Measurements from ENCODE around the gene PRPF40B.

The PRPF40B gene

DNA sequence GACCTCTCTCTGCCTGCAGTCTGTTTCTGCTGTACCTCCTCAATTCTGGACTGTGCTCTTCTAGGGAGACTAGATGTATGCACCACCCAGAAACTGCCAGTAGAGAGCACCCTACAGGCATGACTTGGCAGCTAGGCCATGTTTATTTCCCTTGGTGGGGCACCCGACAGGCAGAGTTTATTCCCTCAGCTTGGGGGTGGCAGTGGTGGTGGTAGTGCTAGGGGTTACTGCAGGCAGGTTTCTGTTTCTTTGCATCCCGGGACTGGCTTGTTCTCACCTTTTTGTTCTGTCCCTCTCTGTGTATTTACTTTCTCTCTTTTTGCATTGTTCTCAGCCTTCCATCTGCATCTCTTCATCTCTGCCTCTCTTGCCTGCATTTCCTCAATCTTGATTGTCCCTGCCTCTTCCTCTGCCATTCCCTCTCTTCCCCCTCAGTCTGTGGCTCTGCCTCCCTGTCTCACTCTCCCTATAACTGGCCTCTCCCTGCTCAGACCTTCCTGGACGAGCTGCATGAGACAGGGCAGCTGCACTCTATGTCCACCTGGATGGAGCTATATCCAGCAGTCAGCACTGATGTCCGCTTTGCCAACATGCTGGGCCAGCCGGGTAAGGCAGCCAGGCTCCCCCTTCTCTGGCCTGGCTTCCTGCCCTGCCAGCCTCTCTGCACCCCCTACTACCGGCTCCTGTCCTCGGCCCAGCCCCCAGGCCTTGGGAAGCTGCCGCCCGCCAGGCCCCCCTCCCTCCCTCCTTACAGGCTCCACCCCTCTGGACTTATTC is 13.8 kb downstream of the PRPF40B start:
- DNase-seq: peak; percentile 36

DNA sequence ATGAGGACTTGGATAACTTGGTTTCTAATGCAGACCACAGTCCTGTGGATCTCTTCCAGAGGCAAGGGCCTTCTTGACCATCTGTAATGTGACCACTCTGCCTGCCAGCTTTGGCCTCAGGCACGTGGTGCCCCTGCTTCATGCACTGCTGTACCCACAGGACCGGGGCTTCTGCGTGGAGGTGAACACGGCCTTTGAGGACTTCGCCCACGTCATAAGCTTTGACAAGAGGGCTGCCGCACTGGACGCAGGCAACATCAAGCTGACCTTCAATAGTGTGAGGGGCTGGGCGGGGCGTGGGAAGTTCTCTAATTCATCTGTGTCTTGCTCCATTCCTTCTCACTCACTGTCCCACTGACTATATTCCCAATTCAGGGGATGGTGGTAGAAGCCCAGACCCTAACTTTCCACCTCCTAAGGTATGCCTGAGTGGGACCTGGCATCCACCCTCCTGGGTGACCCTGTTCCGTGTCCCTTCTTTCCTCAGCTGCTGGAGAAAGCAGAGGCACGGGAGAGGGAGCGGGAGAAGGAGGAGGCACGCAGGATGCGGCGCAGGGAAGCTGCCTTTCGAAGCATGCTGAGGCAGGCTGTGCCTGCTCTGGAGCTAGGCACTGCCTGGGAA is 18.5 kb downstream of the PRPF40B start:
- DNase-seq: no peak

DNA sequence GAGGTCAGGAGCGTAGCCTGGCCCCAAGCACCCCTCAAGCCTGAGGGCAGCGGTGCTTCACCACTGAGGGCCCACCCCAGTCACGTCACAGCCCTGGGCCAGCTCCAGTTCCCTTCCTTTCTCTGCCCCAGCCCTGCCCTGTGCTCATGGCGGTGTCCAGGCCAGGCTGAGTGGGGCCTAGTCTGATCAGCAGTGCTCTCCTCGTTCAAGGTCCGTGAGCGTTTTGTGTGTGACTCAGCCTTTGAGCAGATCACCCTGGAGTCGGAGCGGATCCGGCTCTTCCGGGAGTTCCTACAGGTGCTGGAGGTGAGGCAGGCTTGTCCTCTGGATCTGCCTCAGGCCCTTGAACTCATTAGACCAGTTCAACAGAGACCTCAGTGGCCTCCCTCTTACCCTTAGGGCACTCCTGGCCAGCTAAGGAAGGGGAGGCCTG is 19.0 kb downstream of the PRPF40B start:
- no peak for DNase-seq

DNA sequence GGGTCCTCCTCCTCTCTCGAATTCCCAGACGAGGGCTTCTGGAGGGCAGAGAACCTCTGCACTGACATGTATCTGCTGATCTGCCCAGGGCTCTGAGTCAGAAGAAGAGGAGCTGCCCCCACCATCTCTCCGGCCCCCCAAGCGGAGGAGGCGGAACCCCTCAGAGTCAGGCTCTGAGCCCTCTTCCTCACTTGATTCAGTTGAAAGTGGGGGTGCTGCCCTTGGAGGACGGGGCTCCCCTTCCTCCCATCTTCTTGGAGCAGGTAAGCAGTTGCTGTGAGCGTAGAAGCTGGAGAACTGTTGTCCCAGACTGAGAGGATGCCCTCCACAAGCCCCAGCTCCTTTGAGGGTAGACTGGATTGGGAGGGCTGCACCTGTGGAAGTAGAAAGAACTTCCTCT is 19.8 kb downstream of the PRPF40B start:
- DNase-seq: no peak

DNA sequence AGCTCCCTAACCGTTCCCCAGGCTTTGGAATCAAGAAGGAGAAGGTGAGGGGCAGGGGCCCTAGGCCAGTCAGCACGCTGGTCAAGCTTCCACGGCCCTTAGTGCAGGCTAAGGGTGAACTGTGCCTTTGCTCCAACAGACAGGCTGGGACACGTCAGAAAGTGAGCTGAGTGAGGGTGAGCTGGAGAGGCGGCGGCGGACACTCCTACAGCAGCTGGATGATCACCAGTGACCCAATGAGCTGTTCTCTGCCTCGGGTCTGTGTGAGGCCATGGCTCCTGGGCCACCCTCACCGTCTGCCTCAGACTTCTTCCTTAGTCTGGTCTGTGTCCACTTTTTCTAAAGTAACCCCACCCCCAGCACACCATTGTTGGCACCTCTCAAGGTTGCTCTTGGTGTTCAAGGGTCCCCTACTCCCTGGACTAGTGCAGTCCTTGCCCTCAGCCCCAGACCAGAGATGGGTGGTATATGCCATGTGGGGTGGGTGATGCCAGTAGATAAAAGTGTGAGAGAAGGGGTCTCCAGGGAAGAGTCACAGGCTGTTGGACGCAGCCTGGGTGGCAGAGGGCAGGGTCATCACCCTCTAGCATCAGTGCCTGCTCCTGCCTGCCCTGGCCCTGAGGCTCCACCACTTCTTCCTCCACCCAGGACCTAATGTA is 20.7 kb downstream of the PRPF40B start:
- no peak for DNase-seq

DNA sequence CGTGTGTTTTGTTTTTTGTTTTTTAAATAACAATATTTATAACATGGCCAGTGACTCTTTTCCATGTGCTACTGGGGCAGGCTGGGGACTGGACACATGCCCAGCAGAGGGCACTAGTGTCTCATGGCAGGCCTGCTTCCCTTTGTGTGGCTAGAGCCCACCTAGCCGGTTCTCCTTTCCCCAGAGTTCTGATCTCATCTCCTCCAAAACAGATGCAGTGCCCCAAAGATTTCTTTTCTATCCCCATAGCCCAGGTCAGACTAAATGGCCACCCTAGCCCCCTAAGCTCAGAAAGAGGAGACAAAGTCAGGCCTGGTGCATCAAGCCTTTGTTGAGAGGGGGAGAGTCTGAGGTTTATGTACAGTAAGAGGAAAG is 21.2 kb downstream of the PRPF40B start:
- peak; percentile 79 for DNase-seq

DNA sequence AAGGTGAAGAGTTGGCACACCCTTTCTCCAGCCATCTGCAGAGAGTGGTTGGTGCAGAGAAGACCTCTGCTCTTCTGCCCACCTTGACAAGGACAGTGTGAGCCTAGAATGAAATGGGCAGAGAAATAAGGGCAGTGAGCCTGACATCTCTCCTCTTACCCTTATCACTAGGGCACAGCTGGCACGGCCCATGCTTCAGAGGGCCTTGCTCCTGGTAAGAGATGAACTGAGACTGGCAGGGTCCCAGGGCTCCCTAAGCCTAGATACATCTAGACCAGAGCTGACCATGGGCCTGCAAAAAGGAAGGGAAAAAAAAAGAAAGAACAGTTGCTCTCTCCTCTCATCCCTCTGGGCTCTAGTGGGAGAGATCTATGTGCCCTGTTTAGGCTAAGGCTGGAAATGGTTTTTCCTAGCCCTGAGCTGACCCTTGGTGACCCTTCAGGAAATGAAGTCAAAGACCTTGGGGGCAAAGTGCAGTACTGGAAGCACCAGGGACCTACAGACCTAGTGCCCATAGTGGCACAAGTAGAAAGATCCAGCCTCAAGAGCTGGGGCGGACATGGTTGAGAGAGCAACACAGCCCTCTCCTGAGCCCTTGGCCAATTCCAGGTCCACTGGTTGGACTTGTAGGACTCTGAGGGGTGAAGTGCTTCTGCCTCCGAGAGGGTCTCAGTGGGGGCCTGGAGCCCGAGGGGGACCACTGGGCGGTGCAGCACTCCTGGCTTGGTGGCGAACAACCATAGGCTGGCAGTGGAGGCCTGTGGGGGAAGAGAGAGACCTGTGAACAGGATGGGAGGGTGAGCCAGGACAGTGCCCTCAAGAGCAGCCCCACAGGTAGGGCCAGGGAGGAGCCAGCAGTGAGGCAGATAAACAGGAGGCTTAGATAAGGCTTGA is 22.0 kb downstream of the PRPF40B start:
- DNase-seq: no peak

DNA sequence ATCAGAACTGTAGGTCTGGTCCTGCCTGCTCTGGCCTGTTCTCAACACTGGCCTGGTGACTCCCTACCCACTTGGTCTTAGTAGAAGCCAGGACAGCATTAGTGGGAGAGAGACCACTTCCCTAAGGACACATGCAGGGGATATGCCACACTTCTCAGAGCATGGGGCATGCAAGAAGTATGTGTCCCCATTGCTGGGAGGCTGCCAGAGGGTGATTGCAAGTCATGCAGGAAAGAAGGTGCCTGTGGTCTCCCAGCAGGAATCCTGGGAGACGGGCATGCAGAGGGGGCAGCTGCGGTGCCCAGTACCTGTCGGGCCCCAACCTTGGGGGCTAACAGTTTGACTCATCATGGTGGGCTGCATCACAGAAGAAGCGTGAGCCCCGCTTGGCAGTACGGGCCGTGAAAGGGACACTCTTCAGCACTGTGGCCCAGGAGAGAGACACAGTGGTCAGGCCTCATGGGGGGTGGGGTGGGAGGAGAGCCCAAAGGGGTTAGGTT is 23.0 kb downstream of the PRPF40B start:
- DNase-seq: no peak

DNA sequence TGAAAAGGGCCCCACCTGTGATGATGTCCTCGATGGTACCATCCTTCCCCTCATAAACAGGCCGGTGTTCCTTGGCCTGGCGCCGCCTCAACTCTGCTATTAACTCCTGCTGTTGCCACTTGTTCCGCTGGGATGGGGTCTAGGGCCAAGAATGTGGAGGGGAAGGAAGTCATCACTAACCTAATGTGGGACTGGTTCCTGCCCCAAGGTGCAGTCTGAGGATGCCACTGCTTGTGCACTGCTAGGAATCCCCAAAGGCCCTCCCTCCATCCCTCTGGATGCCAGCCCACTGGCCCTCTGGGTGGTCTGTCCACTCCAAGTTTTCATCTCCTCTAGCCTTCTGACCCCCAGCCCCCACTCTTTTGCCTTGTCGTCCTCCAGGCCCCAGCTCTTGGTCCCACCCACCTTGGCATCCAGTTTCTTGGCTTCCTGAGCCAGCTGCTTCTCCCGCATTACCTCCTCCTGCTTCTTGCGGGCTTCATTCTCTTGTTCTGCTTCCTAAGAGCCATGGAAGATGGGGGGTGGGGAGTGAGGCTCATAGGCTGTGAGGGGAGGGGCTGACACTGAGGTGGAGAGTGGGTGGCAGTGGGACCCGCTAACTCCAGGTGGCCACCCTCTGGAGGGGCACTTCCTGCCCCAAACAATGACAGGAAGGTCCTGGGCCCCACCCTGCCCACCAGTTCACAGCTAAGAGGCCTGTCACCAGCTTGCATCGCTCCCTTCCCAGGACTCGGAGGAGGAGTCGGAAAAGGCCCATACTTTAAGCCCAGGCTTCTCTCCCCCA is 23.7 kb downstream of the PRPF40B start:
- no peak for DNase-seq

DNA sequence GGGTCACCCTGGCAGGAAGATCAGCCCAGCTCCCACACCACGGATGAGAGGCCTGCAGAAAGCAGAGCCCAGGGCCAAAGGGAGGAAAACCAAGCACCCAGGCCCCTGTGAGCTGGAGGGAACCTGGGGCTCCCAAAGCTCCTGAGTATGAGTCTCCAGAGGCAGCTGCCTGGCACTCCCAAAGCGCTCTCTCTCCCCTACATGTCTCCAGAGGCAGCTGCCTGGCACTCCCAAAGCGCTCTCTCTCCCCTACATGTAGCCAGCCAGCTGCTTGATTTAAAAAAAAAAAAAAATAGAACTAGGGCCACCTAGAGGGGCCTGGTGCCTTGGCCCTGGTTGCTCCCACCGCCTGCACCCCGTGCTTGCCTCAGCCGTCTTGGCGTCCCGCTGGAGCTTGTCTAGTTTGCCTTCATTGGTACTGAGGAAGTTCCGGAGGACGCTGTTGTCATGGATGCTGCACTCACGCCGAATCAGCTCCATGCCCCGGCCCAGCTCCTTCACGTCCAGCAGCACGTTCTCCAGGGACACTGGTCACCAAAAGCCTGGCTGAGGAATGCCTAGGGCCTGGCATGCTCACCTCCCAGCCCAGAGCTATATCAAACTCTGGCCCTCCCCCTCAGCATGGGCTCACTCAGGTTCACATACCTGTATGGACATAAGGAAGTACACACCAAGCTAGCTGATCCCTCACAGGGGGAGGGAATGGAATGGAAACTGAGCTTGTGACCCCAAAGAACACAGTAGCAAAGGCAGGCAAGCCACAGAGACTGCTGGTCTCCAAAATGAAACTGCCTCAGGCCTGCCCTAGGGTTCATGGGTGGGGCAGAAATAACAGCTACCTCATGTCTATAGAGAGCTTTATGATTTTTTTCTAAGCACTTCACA is 24.7 kb downstream of the PRPF40B start:
- DNase-seq: no peak

DNA sequence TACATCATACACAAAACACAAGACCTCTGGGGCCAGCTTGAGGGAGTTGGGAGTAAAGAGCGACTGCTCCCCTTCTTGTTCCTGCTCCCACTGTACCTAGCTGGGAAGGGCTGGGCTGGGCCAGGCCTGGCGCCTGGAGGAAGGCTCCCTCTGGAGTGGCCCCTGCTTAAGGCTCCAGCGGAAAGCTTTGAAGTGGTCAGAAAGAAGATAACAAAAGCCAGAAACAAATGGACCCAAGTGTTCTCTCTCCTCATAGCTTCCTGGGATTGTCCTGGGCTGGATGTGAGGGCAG is 25.3 kb downstream of the PRPF40B start:
- DNase-seq: no peak

DNA sequence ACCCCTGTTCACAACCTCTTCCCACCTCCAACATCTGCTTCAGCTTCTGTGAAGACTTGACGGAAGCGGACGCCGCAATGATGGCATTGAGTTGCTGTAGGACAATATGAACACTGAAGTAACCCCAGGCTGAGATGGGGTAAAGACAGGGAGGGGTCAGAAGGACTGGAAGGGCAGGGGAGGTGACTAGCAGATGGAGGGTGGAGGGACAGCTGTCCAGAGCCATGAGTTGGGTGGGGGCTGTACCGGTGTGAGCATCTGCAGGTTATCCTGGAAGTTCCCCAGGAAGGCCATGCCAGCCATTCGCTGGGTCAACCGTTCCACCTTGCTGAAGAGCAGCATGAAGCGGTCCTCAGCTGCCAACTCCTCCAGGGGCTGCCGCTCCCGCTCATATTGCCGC is 26.1 kb downstream of the PRPF40B start:
- DNase-seq: no peak

DNA sequence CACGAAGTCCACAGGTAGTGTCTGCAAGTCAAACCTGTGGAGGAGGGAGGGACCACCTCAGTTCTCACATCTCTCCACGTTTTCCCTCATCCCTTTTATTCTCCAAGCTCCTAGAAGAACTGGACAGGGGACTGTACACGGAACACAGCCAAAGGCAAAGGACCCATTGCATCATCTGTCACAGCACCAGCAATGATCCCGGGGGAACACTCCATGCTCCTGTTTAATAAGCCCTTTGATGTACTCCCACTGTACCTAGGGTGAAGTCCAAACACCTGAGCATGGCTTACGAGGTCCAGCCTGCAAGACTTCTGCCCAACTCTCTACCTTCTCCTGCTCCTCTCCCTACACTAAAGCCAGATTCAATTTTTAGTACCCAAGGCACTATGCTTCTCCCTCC is 26.5 kb downstream of the PRPF40B start:
- DNase-seq: no peak

DNA sequence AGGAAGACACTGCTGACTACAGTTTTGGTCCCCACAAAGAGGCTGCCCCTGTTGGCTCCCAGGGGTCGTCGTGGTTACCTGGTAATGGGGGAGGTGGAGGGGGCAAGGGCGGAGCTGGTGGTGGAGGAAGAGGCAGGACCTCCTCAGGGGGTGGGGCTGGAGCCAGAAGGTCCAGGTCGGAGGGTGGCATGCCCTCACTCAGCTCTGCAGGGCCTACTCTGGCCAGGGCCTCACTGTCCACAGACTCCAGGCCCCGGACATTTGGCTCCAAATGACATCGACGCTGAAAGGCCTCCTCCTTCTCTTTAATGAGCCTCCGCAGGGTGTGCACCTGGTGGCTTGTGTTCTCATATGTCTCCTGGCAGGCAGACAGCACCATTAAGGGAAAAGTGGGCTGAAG is 28.5 kb downstream of the PRPF40B start:
- DNase-seq: no peak

DNA sequence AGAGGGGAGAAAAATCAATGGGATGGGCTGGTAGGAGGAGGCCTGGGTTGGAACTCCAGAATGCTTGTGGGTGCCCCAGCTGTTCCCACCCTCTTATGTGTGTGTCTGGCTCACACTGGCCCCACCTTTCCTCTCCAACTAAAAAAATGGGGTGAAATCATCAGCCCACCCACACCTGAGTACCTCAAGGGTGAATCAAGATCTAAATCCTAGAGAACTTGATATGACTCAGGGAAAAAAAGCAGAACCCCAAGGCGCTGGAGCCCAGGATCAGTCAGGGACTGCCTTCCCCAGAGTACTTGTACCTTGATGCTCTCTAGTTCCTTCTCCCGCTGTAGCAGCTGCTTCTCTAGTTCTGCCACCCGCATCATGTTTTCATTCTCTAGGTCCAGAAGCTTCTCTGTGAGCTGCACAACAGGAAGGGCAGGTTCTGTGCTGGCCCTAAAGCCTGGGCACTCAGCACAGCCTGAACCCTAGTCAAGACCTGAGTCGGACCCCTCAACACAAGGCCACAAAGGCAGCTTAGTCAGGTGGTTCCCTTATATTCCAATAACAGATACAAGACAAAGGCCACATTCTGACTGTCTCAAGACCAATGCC is 29.7 kb downstream of the PRPF40B start:
- no peak for DNase-seq

DNA sequence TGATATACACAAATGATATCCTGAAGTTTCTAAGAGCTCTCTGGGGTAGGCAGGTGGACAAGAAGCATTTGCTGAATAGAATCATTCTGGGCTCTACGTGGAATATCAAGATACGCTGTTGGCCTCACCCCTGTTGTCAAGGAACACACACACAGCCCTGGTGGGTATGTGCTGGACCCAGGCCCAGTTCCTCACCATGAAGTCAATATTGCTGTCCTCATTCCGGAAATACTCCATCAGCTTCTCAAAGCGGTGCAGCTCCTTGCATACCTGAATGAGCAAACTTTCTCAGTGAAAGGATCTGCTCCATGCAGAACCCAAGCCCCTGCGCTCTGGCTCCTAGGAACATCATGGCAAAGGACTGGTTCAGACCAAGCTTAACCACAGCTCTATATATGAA is 31.4 kb downstream of the PRPF40B start:
- no peak for DNase-seq

DNA sequence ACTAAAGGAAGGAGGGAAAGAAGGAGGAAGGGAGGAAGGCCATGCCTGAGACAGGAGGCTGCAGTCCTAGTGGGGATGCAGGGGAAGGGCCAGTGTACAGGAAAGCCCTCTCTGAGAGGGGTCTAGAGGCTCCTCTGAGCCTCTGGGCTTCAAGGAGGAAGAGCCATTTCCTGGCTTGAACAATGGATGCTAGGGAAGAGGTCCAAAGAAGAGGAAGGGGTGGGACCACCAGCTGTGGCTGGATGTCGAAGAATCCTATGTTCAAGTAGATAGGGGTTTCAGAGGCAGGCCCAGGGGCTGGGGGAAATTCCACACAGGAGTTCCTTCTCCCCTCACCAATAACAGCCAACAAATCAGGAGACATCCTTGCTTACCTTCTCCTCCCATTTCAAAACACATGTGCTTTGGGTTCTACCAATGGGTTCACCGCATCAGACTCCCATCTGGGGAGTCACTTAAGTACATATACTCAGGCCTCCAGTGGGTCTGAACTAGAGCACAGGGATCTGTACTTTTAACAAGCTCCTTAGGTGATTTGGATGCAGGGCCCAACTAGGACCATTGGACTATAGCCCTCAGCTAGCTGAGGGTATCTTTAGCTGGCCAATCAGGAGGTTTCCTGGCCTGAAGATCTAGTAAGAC is 32.4 kb downstream of the PRPF40B start:
- DNase-seq: no peak

DNA sequence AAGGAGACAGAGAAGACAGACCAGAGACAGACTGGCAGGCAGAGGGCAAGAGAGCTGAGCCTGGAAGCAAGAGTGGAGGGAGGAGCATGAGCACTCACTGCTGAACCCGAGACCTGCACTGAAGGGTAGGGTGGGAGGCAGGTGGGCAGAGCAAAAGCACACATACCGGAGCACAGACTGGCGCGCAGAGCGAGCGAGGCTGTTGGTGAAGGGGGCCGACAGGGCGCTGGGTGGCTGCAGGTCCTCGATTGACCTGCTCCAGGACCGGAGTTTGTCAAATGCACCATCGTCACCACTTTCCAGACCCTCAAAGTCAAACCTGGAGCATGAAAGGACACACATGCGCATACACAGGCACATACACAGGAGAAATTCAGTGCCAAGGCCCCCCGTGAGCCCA is 34.9 kb downstream of the PRPF40B start:
- no peak for DNase-seq

DNA sequence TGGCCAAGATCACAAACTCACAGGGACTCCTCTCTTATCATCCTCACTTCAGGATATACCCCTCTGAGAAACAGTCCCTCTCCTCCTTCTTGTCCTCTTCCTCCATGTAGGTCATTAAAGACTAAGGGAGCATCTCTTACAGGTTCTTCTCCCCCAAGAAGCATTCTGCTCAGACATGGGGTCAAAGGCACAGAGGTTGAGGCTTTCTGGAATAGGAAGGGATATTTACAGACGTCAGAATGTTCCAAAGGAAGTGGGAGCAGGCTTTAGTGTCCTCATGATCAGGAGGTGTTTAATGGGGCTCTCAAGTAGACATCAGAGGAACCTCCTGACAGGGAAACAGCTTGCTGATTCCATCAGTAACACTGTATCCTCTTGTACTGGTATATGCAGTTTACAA is 36.4 kb downstream of the PRPF40B start:
- no peak for DNase-seq

DNA sequence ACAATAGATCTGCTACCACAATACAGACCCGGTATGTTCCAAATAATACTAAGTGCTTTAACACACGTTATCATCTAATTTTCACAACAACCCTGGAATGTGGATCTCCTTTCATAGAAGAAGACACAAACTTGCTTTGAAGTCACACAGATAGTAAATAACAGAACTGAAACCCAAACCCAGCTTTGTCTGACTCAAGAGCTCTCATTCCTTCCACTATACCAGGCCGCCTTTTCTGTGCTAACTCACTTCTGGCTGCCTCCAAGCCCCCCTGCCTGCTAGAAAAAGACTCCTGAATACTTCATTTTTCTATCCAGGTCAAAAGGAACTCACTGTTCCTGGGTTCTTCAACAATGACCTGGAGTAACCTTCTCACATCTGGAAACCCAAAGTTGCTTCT is 37.8 kb downstream of the PRPF40B start:
- no peak for DNase-seq

All from activated T-cell treated with anti-CD3 and anti-CD28 coated beads for 4 hours (primary cell).